Measurements from ENCODE around the gene SHC2. TPM values are rescaled to one million over a fixed set of nuclear protein-coding genes. Genes with fewer than 3 reads are reported as not detected.

The SHC2 gene
- total and polyA plus RNA-seq, 2 of the 13 experiments (the other 11 are each of a cell fraction or from before 2014, with no cell fraction given) = 9.0 to 18.3 TPM

GRCh38 chr19:484494-484893, 23.7 kb upstream of the SHC2 start (continued):
- TF ChIP-seq KIAA2018 (CRISPR knock-in tag; IDR thresholded peaks at IDR 0.05; ENCODE audit: borderline replicate concordance) (no peak), TP53 (CRISPR knock-in tag; conservative IDR thresholded peaks at IDR 0.05) (no peak), POGZ (CRISPR knock-in tag; IDR thresholded peaks at IDR 0.05) (no peak)

DNA sequence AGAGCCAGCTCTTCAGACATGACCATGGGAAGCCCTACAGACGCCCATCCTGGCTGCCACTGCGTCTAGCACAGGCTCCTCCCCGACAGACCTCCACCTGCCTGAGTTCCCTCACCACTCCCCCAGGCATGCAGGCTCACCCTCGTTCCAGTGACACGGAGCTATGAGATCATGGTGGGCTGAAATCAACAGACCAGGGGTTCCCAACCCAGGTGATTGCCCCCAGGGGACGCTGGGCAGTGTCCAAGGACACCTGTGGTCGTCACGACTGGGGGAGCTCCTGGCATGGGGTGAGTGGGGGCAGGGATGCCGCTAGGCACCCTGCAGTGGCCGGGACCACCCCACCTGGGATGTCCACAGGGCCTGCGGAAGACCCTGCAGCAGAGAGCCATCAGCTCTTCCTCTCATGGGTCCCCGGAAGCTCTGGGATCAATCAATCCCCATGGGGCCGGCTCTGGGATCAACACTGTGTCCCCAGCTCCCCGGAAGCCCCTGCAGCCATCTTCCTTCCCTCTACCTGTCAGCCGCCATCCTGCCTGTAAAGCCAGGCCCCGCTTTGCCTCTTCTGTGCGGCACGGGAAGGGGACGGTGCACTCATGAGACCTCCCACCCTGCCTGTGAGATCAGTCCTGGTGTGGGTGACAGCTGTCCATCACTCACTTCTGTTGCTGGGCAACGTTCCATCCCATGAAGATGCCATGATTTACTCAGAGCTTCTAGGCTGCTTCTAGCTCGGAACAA, 22.7 kb upstream of the SHC2 start:
- Histone ChIP-seq H3K9ac (ENCODE audit: insufficient read depth, low read depth, low read length) (no peak overlapping the region), H3K4me3 (replicated peaks in 1 of 3; ENCODE audit: insufficient read depth in 1 of 3, low read depth in 2 of 3, low read length in 3 of 3) (no peak overlapping the region), H3K27ac (ENCODE audit: extremely low read length, insufficient read depth, low read length) (no peak overlapping the region), H3K79me2 (ENCODE audit: insufficient read depth, low read length) (no peaks in the 10 kb centered on the region), H4K20me1 (ENCODE audit: insufficient read depth, low read length) (no peaks in the 10 kb centered on the region; the same call in 1 of the 2 replicates), H3K9me3 (ENCODE audit: low read length) (peaks cover 4% of the 10 kb centered on the region; the same call in 1 of the 2 replicates), H3K4me2 (ENCODE audit: low read depth, low read length) (no peak overlapping the region), H2AFZ (ENCODE audit: low read length) (no peak overlapping the region), H3K4me1 (ENCODE audit: insufficient read depth, low read length) (peaks cover 45% of the 10 kb centered on the region), H3K27me3 (ENCODE audit: control insufficient read depth in 1 of 2, insufficient read depth in 2 of 2, low read length in 2 of 2) (peaks cover 2 to 4% of the 10 kb centered on the region in 2 experiments; a peak in 3 of 5 replicates), H3K36me3 (replicated peaks in 1 of 2; ENCODE audit: control insufficient read depth in 1 of 2, insufficient read depth in 2 of 2, low read length in 2 of 2) (no peaks in the 10 kb centered on the region)
- FAIRE-seq (no peak), ATAC-seq (no peak), DNase-seq (ENCODE audit: low spot score) (no peak)
- ChIA-PET CTCF (ENCODE audit: low intra/inter-chr PET ratio, low total read pairs) (no interaction called here), POLR2A (no interaction called here)
- in situ Hi-C loops (cut with HindIII; ENCODE audit: extremely low pct_ligation_motif_present, low pct_unique_long_range_greater_than_20kb) (loop anchor here (5.0 kb wide), 1 partner anchor 101 kb away; no protein-coding TSS in a partner anchor), intact Hi-C loops (cut with micrococcal nuclease; ENCODE audit: unreplicated experiment) (no loop called here)
- no TSS peak for BruUV-seq (replicated peaks)
- WGBS (ENCODE audit: low lambda C conversion rate) = 61% methylated on average over 6 of the region's 21 CpGs
- TF ChIP-seq, protein P1, sequence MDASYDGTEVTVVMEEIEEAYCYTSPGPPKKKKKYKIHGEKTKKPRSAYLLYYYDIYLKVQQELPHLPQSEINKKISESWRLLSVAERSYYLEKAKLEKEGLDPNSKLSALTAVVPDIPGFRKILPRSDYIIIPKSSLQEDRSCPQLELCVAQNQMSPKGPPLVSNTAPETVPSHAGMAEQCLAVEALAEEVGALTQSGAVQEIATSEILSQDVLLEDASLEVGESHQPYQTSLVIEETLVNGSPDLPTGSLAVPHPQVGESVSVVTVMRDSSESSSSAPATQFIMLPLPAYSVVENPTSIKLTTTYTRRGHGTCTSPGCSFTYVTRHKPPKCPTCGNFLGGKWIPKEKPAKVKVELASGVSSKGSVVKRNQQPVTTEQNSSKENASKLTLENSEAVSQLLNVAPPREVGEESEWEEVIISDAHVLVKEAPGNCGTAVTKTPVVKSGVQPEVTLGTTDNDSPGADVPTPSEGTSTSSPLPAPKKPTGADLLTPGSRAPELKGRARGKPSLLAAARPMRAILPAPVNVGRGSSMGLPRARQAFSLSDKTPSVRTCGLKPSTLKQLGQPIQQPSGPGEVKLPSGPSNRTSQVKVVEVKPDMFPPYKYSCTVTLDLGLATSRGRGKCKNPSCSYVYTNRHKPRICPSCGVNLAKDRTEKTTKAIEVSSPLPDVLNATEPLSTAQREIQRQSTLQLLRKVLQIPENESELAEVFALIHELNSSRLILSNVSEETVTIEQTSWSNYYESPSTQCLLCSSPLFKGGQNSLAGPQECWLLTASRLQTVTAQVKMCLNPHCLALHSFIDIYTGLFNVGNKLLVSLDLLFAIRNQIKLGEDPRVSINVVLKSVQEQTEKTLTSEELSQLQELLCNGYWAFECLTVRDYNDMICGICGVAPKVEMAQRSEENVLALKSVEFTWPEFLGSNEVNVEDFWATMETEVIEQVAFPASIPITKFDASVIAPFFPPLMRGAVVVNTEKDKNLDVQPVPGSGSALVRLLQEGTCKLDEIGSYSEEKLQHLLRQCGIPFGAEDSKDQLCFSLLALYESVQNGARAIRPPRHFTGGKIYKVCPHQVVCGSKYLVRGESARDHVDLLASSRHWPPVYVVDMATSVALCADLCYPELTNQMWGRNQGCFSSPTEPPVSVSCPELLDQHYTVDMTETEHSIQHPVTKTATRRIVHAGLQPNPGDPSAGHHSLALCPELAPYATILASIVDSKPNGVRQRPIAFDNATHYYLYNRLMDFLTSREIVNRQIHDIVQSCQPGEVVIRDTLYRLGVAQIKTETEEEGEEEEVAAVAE (CRISPR knock-in tag; IDR thresholded peaks at IDR 0.05; ENCODE audit: borderline replicate concordance) = no peak
- TF ChIP-seq ZNF382 (CRISPR knock-in tag; IDR thresholded peaks at IDR 0.05; ENCODE audit: borderline replicate concordance) (no peak), MTA3 (CRISPR knock-in tag; IDR thresholded peaks at IDR 0.05) (no peak), AGO2 (optimal IDR thresholded peaks at IDR 0.05; ENCODE audit: low read depth, low read length) (peak; percentile 48), HHEX (CRISPR knock-in tag; IDR thresholded peaks at IDR 0.05) (no peak), TCF7 (IDR thresholded peaks at IDR 0.05; ENCODE audit: low read depth) (no peak), HES4 (CRISPR knock-in tag; IDR thresholded peaks at IDR 0.05; ENCODE audit: borderline replicate concordance) (no peak)
